GM10847 (cell line): ENCODE data around the gene ACTR2.

Experiments used
- POLR2A ChIP-seq: IDR thresholded peaks from 2 replicates; pipeline ENCODE4 v1.6.1; 2011; ENCODE audit not compliant: insufficient read length; ENCODE audit errors: extremely low read depth

Gene ACTR2

DNA sequence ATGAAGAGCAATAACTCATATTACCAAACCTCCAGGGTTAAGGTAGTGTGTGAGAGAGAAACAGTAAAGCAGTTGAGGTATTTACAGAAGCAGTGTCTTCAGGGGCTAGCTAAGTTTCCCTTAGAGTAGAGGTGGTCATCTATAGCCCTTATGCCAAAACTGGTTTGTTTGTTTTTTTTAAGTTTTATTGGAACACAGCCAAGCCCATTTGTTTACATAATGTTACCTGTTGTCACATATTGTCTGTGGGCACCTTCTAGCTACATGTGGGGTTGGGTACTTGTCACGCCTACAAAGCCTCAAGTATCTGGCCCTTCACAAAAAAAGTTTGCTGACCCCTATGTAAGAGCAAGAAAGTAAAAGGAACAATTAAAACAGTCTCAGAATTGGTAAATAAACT, 39.4 kb downstream of the ACTR2 start:
- no peak for TF ChIP-seq POLR2A

DNA sequence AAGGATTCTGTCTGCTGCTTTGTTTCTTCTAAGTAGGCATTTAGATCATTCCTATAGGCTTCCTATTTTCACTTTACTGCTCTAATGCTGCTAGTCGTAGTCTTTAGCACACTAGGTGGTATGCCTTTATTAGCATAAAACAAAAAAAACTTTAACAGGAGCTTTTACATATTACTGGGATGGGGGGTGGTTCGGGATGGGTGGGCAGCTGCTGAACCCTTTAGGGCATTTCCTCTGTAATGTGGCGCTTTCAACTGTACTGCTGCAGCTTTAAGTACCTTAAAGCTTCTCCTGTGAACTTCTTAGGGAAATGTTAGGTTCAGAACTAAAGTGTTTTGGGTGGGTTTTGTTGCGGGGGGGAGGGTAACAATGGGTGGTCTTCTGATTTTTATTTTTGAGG, 41.3 kb downstream of the ACTR2 start:
- TF ChIP-seq POLR2A: no peak

GRCh38 chr2:65273344-65273743, 45.7 kb downstream of the ACTR2 start:
- TF ChIP-seq POLR2A: no peak

DNA sequence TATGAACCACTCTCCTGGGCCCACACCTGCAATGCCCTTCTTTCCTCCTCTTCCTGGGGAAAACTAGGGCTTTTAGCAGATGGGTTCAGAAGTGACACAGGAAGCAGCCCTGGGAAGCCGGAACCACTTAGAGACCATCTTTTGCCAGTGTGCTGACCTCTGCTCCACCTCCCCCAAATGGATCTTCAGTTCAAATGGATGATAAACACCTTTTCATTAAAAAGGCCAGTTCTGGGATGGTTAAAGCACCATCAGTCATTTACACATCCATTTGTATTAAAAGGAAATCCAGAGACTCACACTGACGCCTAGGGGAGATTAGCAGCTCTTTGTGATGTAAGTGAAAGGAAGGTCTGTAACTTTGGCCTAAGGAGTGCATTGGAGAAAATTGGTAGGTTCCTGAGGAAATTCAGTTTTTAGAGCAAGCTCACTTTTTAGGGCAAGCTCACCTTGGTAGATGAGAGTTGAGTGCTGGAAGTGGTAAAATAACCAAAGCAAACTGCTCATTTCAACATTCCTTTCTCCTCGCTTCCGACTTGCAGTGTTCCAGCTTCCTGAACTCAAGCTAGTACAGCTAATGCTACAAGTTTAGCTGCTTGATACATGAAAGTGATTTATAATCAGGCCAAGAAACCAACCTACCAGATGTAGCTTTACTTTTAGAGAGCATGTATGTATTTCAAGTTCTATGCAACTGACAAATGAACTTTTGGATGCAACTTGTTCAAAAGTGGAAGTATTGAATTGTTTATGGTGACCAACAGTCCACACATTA, 47.7 kb downstream of the ACTR2 start:
- TF ChIP-seq POLR2A: no peak

DNA sequence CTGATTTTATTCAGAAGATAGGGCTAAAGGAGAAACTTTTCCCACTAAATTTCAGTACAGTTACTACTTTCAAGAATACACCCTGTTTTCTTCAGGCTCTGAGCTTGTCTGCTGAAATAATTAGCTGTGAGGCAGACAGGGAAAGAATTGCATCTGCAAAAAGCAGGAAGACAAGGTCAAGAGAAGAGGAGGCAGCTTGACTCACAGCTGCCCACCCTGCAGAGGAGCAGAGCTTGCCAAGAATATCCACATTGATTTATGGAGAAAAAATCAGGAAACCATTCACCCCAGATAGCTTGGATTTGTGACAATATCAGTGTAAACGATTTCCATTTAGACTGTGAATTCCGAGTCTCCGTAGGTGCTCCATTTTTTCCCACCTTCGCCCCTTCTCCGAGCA, 49.0 kb downstream of the ACTR2 start:
- no peak for TF ChIP-seq POLR2A

DNA sequence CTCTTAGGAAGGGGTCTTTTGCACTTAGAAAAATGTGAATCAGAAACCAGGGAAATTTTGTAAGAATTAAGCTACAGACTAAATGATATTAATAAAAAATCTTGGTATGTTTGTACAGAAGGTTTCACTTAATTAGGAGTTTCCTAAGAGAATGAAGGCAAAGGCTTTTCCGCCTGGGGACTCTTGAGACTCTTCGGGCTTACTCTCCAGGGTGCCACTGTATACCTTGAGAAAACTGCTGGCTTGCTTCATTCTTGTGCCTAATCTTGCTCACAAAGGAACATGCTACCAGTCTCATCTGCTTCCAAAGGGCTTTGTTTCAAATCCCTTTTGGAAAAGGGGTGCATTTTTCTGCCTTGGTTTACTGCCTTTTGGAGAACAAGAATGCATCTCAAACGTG, 49.5 kb downstream of the ACTR2 start:
- no peak for TF ChIP-seq POLR2A

- no peak for TF ChIP-seq POLR2A
Observed at GRCh38 chr2:65277791-65278483, 50.3 kb downstream of the ACTR2 start.

- TF ChIP-seq POLR2A: no peak
Observed at GRCh38 chr2:65278531-65278981, 50.9 kb downstream of the ACTR2 start.

DNA sequence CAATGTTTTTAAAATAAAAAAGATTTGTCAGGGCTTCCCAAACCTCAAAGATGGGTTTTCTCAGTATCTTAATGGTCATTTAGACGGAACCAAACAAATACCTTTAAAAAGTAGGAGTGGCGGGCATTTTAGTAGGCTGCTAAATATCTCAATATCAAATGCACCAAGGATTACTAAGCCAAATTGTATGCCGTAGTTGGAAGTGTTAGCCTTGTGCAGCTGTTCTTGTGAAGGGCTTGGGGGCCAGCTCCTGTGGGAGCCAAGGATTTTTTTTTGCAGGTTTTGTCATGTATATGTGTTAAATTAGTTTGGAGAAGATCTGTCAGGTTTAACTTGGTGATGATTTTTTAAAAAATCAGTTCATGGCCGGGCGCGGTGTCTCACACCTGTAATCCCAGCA, 52.1 kb downstream of the ACTR2 start:
- TF ChIP-seq POLR2A: no peak

- no peak for TF ChIP-seq POLR2A
Observed at GRCh38 chr2:65281627-65282351, 54.2 kb downstream of the ACTR2 start.

- no peak for TF ChIP-seq POLR2A
Observed at GRCh38 chr2:65282477-65283053, 54.9 kb downstream of the ACTR2 start.

DNA sequence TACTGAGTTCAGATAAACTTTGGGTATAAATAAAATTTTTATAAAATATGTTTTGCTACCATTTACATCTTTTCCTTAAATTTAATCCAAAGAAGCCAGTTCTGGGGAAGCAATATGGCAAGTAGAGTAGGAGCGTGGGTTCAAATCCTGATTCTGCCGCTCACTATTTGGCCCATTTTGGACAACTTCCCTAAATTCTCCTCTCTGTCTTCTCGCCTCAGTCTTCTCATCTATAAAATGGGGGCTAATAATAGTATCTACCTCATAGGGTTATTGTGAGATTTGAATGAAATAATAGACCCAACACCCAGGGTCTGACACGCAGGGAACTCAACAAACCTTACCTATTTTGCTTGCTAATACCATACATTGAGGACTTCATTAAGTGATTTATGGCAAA, 59.7 kb downstream of the ACTR2 start:
- no peak for TF ChIP-seq POLR2A

DNA sequence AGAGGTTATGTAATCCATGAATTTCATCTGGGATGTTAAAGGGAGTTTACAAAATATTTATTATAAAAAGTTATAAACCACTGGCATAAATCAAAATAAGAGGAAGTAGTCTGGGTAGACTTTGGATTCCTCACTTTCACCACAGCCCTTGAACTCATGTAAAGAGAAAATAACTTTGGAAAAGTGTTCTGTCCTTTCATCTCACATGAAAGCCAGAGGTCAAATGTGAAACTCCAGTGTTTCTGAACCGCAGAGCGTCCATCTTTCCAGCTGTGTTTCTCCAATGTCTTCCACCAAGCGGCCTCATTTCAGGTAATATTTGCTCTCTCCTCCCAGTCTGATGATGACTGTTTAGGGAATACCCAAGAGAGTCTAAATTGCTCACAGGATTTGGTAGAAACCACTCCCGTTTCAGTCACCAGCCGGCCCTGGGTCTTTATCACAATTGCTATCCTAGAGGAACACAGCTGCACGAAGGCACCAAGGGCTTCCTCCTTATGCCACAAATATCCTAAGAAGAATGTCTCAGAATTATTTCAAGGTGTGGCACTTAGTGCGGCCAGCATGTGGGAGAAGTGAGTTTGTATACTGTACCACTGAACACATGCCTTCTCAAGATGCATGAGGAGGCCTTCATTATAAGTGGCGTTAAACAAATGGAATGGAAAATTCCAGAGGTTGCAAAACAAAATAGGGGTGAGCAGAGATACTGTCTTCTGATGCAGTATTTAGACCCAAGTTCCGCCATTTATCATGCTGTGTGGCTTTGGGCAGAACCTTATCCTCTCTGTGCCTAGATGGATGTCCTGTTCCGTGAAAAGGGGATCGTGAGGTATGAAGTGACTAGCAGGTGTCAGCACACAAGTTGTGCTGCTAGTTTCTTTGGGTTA, 63.8 kb downstream of the ACTR2 start:
- no peak for TF ChIP-seq POLR2A

DNA sequence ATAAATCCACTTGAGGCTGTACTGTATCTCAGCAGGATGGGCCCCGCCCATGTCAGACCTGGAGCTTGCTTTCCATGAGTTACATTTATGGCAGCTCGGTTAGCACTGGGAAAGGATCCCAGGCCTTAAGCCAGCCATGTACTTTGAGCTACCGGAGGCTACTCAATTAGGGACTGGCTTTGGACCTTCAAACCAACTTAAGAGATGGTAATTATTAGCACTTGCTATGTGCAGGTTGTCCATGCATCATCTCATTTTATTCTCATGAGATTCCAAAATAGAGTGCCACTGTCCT, 64.4 kb downstream of the ACTR2 start:
- no peak for TF ChIP-seq POLR2A
